Kidney tubule cell (primary cell): ENCODE results near the gene HHAT.
A peak's percentile ranks its signal among the peaks of the same experiment; 100 is the strongest.
"Not testable (repeated sequence)": the region's sequence is repeated elsewhere in the genome, so short reads cannot be mapped to it uniquely, and the experiment has no call there.

ENCODE experiments used
- DNase-seq: peaks from one replicate; pipeline ENCODE4 v3.0.0-alpha.2; 2018; ENCODE audit warnings: low spot score

The HHAT gene

GRCh38 chr1:210397252-210397651, 68.5 kb downstream of the HHAT start:
- DNase-seq = no peak

- DNase-seq = no peak
Measured at GRCh38 chr1:210397681-210398080, 69.0 kb downstream of the HHAT start.

- DNase-seq = no peak
Measured at GRCh38 chr1:210398466-210398865, 69.8 kb downstream of the HHAT start.

- DNase-seq = peak; percentile 81
Measured at GRCh38 chr1:210400043-210400840, 71.5 kb downstream of the HHAT start.

GRCh38 chr1:210402560-210402959, 73.9 kb downstream of the HHAT start:
- no peak for DNase-seq

GRCh38 chr1:210405316-210405715, 76.6 kb downstream of the HHAT start:
- no peak for DNase-seq

GRCh38 chr1:210406341-210406740, 77.6 kb downstream of the HHAT start:
- not testable (repeated sequence) for DNase-seq

GRCh38 chr1:210407207-210407886, 78.6 kb downstream of the HHAT start:
- peak; percentile 64 for DNase-seq

- DNase-seq = no peak
Measured at GRCh38 chr1:210407887-210408252, 79.2 kb downstream of the HHAT start.

- peak; percentile 54 for DNase-seq
Measured at GRCh38 chr1:210412240-210412639, 83.5 kb downstream of the HHAT start.

- peak; percentile 92 for DNase-seq
Measured at GRCh38 chr1:210413951-210414350, 85.2 kb downstream of the HHAT start.

GRCh38 chr1:210415846-210416448, 87.2 kb downstream of the HHAT start:
- DNase-seq = no peak

- DNase-seq = no peak
Measured at GRCh38 chr1:210416681-210417080, 88.0 kb downstream of the HHAT start.

GRCh38 chr1:210417881-210418280, 89.2 kb downstream of the HHAT start:
- no peak for DNase-seq

- peak; percentile 52 for DNase-seq
Measured at GRCh38 chr1:210418863-210419650, 90.4 kb downstream of the HHAT start.

GRCh38 chr1:210426696-210427095, 98.0 kb downstream of the HHAT start:
- not testable (repeated sequence) for DNase-seq

GRCh38 chr1:210428696-210429095, 100.0 kb downstream of the HHAT start:
- DNase-seq = peak; percentile 82

- DNase-seq = no peak
Measured at GRCh38 chr1:210434223-210434622, 105.5 kb downstream of the HHAT start.

GRCh38 chr1:210437111-210437510, 108.4 kb downstream of the HHAT start:
- DNase-seq = peak; percentile 29

GRCh38 chr1:210437781-210438180, 109.1 kb downstream of the HHAT start:
- peak; percentile 28 for DNase-seq

GRCh38 chr1:210438928-210439841, 110.5 kb downstream of the HHAT start:
- DNase-seq = peak; percentile 99
